Prostate gland (tissue), 2 donors: ENCODE results near the gene EPN3. TPM values are rescaled to one million over a fixed set of nuclear protein-coding genes. Genes with fewer than 3 reads are reported as not detected.

Experiments
- DNase-seq: peaks from one replicate; pipeline ENCODE4 v3.0.0-alpha.2; 2019; ENCODE audit warnings: low spot score
- H3K27ac ChIP-seq, 2 donors: fragments of 200-600 bp; sonication (generic); 2 replicates each; pipeline ENCODE4 v1.5.1; 2017 to 2019
- H3K27me3 ChIP-seq: fragments of 200-600 bp; sonication (generic); replicated peaks from 2 replicates; pipeline ENCODE4 v1.5.1; 2019; ENCODE audit not compliant: insufficient read depth
- H3K36me3 ChIP-seq, 2 donors: fragments of 200-600 bp; sonication (generic); 1 replicate in 1 of 2; 2 replicates in 1 of 2; pipeline versions ENCODE4 v1.5.1 to v1.8.1; 2017 to 2019
- H3K4me1 ChIP-seq: fragments of 200-600 bp; sonication (generic); replicated peaks from 2 replicates; pipeline ENCODE4 v1.5.1; 2019
- H3K4me3 ChIP-seq, 2 donors: fragments of 200-600 bp; sonication (generic); 2 replicates each; pipeline ENCODE4 v1.5.1; 2017 to 2019
- H3K9me3 ChIP-seq: fragments of 200-600 bp; sonication (generic); 2 replicates; pipeline ENCODE4 v1.5.1; 2017
- CTCF ChIP-seq, 4 experiments: fragments of 200-600 bp in 2 of 4; fragments of 450-650 bp in 2 of 4; sonication (generic) in 2 of 4; IDR thresholded peaks; 1 replicate in 3 of 4; 2 replicates in 1 of 4; pipeline ENCODE4 v1.5.1; 2016 to 2019; ENCODE audit warnings: antibody characterized with exemption in 4 of 4, mild to moderate bottlenecking in 2 of 4, moderate library complexity in 2 of 4
- POLR2A ChIP-seq: fragments of 450-650 bp; IDR thresholded peaks from one replicate; pipeline ENCODE4 v1.6.1; 2016; ENCODE audit warnings: antibody characterized with exemption, mild to moderate bottlenecking
- POLR2AphosphoS5 ChIP-seq: sonication (generic); formaldehyde crosslinking; IDR thresholded peaks from one replicate; pipeline ENCODE4 v1.6.1; 2017; ENCODE audit warnings: antibody characterized with exemption
- WGBS: methylation state at CpG from one replicate; pipeline ENCODE4 v1.1.5; 2018; 5-methylcytosine and 5-hydroxymethylcytosine counted together
- intact Hi-C: fragments of 100-400 bp; cut with DNase I; formaldehyde crosslinking; loops from one replicate; pipeline ENCODE4 v1.14.2; 2022
- total RNA-seq, 2 donors: library from RNA; depleted of rRNA; stranded (reverse); fragments of >200 nt; gene quantifications; one replicate each; pipeline ENCODE4 v1.1.0, GENCODE V29; 2016

The EPN3 gene
- total RNA-seq, 2 donors from 2014 or later, result 60.8 to 108 TPM

GRCh38 chr17:50514936-50515702 lies 17.4 kb upstream of the EPN3 start:
- H3K4me1 ChIP-seq, result peaks cover 4% of the 10 kb centered on the region
- H3K4me3 ChIP-seq, result no peak overlapping the region
- no peaks in the 10 kb centered on the region for H3K27me3 ChIP-seq
- intact Hi-C loops, result no loop called here
- H3K36me3 ChIP-seq, result no peaks in the 10 kb centered on the region
- H3K27ac ChIP-seq, result peak overlapping the region in 1 of 2 donors; percentile 12
- WGBS, result 51% methylated on average over 6 of the region's 6 CpGs
- TF ChIP-seq CTCF (IDR thresholded peaks at IDR 0.05), result no peak
- TF ChIP-seq POLR2A, result no peak
- TF ChIP-seq POLR2AphosphoS5, result no peak
- peak; percentile 40 for DNase-seq
- H3K9me3 ChIP-seq, result no peaks in the 10 kb centered on the region

GRCh38 chr17:50517011-50517410 lies 15.5 kb upstream of the EPN3 start:
- Histone ChIP-seq H3K27ac (no peak overlapping the region), H3K9me3 (no peaks in the 10 kb centered on the region), H3K36me3 (no peaks in the 10 kb centered on the region), H3K4me1 (peaks cover 4% of the 10 kb centered on the region), H3K4me3 (no peak overlapping the region), H3K27me3 (no peaks in the 10 kb centered on the region)
- DNase-seq, result no peak
- intact Hi-C loops, result no loop called here
- WGBS, result 87% methylated on average over 4 of the region's 4 CpGs
- TF ChIP-seq POLR2AphosphoS5 (no peak), POLR2A (no peak)

- Histone ChIP-seq H3K4me3 (no peak overlapping the region), H3K4me1 (peaks cover 4% of the 10 kb centered on the region), H3K27ac (peak overlapping the region in 1 of 2 donors; percentile 20), H3K36me3 (no peaks in the 10 kb centered on the region), H3K9me3 (no peaks in the 10 kb centered on the region), H3K27me3 (no peaks in the 10 kb centered on the region)
- TF ChIP-seq POLR2AphosphoS5 (no peak), CTCF (IDR thresholded peaks at IDR 0.05) (no peak), POLR2A (no peak)
- 79% methylated on average over 8 of the region's 8 CpGs for WGBS
- no peak for DNase-seq
- intact Hi-C loops, result no loop called here
Measured at GRCh38 chr17:50517504-50518383, 14.8 kb upstream of the EPN3 start.

GRCh38 chr17:50518384-50519023 lies 14.0 kb upstream of the EPN3 start:
- Histone ChIP-seq H3K27me3 (no peaks in the 10 kb centered on the region), H3K4me3 (no peak overlapping the region), H3K27ac (peak overlapping the region; percentile 20), H3K36me3 (no peaks in the 10 kb centered on the region), H3K9me3 (no peaks in the 10 kb centered on the region), H3K4me1 (peaks cover 4% of the 10 kb centered on the region)
- no peak for DNase-seq
- WGBS, result 60% methylated on average over 13 of the region's 13 CpGs
- intact Hi-C loops, result no loop called here
- no peak for TF ChIP-seq POLR2A
- TF ChIP-seq CTCF (IDR thresholded peaks at IDR 0.05), result no peak
- no peak for TF ChIP-seq POLR2AphosphoS5
